ENCODE data around the gene MRPS2. TPM values are rescaled to one million over a fixed set of nuclear protein-coding genes. Genes with fewer than 3 reads are reported as not detected.
"Not testable (repeated sequence)": the region's sequence is repeated elsewhere in the genome, so short reads cannot be mapped to it uniquely, and the experiment has no call there.

Gene MRPS2
- total RNA-seq (2014; rRNA removed) (62.4 and 73.4 TPM in 2 replicates), Bru-seq, nascent RNA (percentile 71 among the genes with signal in this experiment), BruChase-seq, experiment 1, labeled RNA remaining after a 6-hour chase (percentile 92 among the genes with signal in this experiment), BruChase-seq, experiment 2, labeled RNA remaining after a 2-hour chase (percentile 86 among the genes with signal in this experiment)
- long read RNA-seq, transcript MRPS2-201 (4 exons, 1,510 nt): major isoform, 44 of 59 reads
- long read RNA-seq, partial matches to known transcripts: 7 of 59 reads
- long read RNA-seq, other reads (novel, unspliced or antisense): 7 of 59 reads

DNA sequence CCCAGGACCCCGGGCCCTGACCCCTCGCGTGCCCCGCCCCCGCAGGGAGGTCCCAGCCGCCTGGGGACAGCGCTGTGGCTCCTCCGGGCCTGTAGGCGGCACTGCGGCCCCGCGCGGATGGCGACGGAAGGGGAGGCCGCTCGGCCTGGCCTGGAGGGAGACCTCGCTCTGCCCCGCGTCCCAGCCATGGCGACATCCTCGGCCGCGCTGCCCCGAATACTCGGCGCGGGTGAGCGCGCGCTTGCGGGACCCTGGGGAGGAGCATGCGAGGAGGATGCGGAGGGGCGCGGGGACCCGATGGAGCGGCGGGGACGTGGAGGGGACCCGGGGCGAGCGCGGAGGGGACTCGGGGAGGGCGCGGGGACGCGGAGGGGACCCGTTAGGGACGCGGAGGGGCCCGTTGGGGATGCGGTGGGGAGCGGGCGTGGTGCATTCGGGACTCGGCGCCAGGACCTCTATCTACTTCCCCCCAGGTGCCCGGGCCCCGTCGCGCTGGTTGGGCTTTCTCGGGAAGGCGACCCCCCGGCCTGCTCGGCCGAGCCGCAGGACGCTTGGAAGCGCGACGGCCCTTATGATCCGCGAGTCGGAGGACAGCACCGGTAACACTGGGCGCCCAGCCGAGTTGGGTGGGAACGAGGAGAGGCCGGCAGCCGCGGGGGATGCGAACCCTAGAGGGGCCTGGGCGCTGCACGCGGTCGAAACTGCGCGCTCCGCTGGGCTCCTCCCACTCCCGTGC is at the start of gene MRPS2:
TSS of gene MRPS2 (plus strand) at position 158 of the 736 bp plus-strand sequence. CDS start at position 187, 29 bp downstream.
- H3K9me3 ChIP-seq (ENCODE audit: low read length): no peaks in the 10 kb centered on the region
- H3K79me2 ChIP-seq (ENCODE audit: low read length): peaks cover 22% of the 10 kb centered on the region
- peak within 1 kb of the TSS; percentile 97 for H3K9ac ChIP-seq (ENCODE audit: low read length)
- peaks cover 14% of the 10 kb centered on the region for H3K4me1 ChIP-seq (ENCODE audit: insufficient read depth, low read length)
- no peaks in the 10 kb centered on the region for H4K20me1 ChIP-seq (ENCODE audit: low read length)
- BruUV-seq (replicated peaks): no TSS peak
- ATAC-seq (peak; percentile 87), DNase-seq (peak; percentile 79)
- peaks cover 6% of the 10 kb centered on the region; the same call in 1 of the 2 replicates for H3K36me3 ChIP-seq (ENCODE audit: low read depth, low read length)
- no peaks in the 10 kb centered on the region for H3K9me2 ChIP-seq (replicated peaks; ENCODE audit: low read length)
- CTCF ChIA-PET: no interaction called here
- intact Hi-C loops (cut with micrococcal nuclease): no loop called here
- peak within 1 kb of the TSS; percentile 96 for H3K4me2 ChIP-seq (ENCODE audit: low read length)
- peak within 1 kb of the TSS; percentile 47 for H3K27ac ChIP-seq (ENCODE audit: low read length)
- no peaks in the 10 kb centered on the region for H3K27me3 ChIP-seq (ENCODE audit: low read length)
- peak within 1 kb of the TSS; percentile 87 for H2AFZ ChIP-seq (ENCODE audit: low read length)
- no peaks in the 10 kb centered on the region for H3F3A ChIP-seq (ENCODE audit: low read length, unreplicated experiment)
- H3K4me3 ChIP-seq (ENCODE audit: low read length): peak within 1 kb of the TSS; percentile 72
- POLR2A ChIA-PET (ENCODE audit: unreplicated experiment): no interaction called here
- TF ChIP-seq EZH2 (IDR thresholded peaks at IDR 0.05; ENCODE audit: low read length, unreplicated experiment): no peak
- TF ChIP-seq EZH2phosphoT487 (IDR thresholded peaks at IDR 0.05; ENCODE audit: borderline replicate concordance, low read length): no peak
- TF ChIP-seq, protein P1, sequence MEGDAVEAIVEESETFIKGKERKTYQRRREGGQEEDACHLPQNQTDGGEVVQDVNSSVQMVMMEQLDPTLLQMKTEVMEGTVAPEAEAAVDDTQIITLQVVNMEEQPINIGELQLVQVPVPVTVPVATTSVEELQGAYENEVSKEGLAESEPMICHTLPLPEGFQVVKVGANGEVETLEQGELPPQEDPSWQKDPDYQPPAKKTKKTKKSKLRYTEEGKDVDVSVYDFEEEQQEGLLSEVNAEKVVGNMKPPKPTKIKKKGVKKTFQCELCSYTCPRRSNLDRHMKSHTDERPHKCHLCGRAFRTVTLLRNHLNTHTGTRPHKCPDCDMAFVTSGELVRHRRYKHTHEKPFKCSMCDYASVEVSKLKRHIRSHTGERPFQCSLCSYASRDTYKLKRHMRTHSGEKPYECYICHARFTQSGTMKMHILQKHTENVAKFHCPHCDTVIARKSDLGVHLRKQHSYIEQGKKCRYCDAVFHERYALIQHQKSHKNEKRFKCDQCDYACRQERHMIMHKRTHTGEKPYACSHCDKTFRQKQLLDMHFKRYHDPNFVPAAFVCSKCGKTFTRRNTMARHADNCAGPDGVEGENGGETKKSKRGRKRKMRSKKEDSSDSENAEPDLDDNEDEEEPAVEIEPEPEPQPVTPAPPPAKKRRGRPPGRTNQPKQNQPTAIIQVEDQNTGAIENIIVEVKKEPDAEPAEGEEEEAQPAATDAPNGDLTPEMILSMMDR (conservative IDR thresholded peaks at IDR 0.05; ENCODE audit: low read depth, low read length): peak; percentile 60

DNA sequence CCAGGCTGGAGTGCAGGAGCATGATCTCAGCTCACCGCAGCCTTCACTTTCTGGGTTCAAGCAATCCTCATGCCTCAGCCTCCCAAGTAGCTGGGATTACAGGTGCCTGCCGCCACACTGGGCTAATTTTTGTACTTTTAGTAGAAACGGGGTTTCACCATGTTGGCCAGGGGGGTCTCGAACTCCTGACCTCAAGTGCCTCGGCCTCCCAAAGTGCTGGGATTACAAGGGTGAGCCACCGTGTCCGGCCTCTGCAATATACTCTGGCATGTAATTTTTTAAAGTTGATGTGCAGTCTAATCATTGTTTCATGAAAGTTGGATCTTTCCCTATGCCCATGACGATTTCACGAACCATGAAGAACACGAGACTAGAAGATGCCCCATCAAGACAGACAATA is 49.5 kb upstream of the MRPS2 start:
- no peak overlapping the region for H3K27ac ChIP-seq (ENCODE audit: low read length)
- no peaks in the 10 kb centered on the region for H3K9me3 ChIP-seq (ENCODE audit: low read length)
- H4K20me1 ChIP-seq (ENCODE audit: low read length): no peaks in the 10 kb centered on the region
- H3K4me1 ChIP-seq (ENCODE audit: insufficient read depth, low read length): no peaks in the 10 kb centered on the region
- no peaks in the 10 kb centered on the region for H3F3A ChIP-seq (ENCODE audit: low read length, unreplicated experiment)
- intact Hi-C loops (cut with micrococcal nuclease): no loop called here
- TF ChIP-seq, protein P1 (conservative IDR thresholded peaks at IDR 0.05; ENCODE audit: low read depth, low read length): no peak
- TF ChIP-seq EZH2phosphoT487 (IDR thresholded peaks at IDR 0.05; ENCODE audit: borderline replicate concordance, low read length): no peak
- no peak for TF ChIP-seq EZH2 (IDR thresholded peaks at IDR 0.05; ENCODE audit: low read length, unreplicated experiment)
- H3K36me3 ChIP-seq (ENCODE audit: low read depth, low read length): no peaks in the 10 kb centered on the region
- H2AFZ ChIP-seq (ENCODE audit: low read length): no peak overlapping the region
- ATAC-seq: no peak
- no peaks in the 10 kb centered on the region for H3K79me2 ChIP-seq (ENCODE audit: low read length)
- no peak for DNase-seq
- no peak overlapping the region for H3K9ac ChIP-seq (ENCODE audit: low read length)
- POLR2A ChIA-PET (ENCODE audit: unreplicated experiment): no interaction called here
- CTCF ChIA-PET: no interaction called here
- no TSS peak for BruUV-seq (replicated peaks)
- no peak overlapping the region for H3K4me3 ChIP-seq (ENCODE audit: low read length)
- H3K9me2 ChIP-seq (replicated peaks; ENCODE audit: low read length): no peaks in the 10 kb centered on the region
- H3K27me3 ChIP-seq (ENCODE audit: low read length): no peaks in the 10 kb centered on the region
- H3K4me2 ChIP-seq (ENCODE audit: low read length): no peak overlapping the region

DNA sequence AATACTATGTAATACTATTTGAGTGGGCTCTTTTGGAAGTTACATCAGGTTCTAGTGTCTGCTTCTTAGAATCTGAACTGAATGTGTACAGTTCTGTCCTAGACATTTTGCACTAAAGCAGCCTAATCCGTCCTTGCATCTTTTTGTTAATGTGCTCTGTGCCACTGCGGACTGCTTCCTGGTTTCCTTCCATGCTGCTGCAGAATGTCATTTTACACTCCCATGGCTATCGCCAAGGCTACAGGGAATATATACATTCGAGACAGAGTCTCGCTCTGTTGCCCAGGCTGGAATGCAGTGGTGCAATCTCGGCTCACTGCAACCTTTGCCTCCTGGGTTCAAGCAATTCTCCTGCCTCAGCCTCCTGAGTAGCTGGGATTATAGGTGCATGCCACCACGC is 48.6 kb upstream of the MRPS2 start:
- DNase-seq; H3K9me2 ChIP-seq (replicated peaks; ENCODE audit: low read length); H3K9ac ChIP-seq (ENCODE audit: low read length); H3F3A ChIP-seq (ENCODE audit: low read length, unreplicated experiment); H4K20me1 ChIP-seq (ENCODE audit: low read length); CTCF ChIA-PET; intact Hi-C loops (cut with micrococcal nuclease); H3K4me3 ChIP-seq (ENCODE audit: low read length); H3K9me3 ChIP-seq (ENCODE audit: low read length); H3K4me1 ChIP-seq (ENCODE audit: insufficient read depth, low read length); H3K27ac ChIP-seq (ENCODE audit: low read length); H3K36me3 ChIP-seq (ENCODE audit: low read depth, low read length); POLR2A ChIA-PET (ENCODE audit: unreplicated experiment); BruUV-seq (replicated peaks); H3K27me3 ChIP-seq (ENCODE audit: low read length); H2AFZ ChIP-seq (ENCODE audit: low read length); H3K4me2 ChIP-seq (ENCODE audit: low read length); H3K79me2 ChIP-seq (ENCODE audit: low read length); ATAC-seq: not testable (repeated sequence)
